HAP-1 (cell line): ENCODE data around the gene DPF1.

Source experiments
- DNase-seq, 2 experiments: peaks; one replicate each; pipeline ENCODE4 v3.0.0-alpha.2; 2016 to 2020; ENCODE audit warnings: low spot score in 2 of 2
- H3K27me3 ChIP-seq: fragments of 250-450 bp; sonication (Bioruptor Pico); 2 replicates; pipeline ENCODE4 v1.5.1; 2020; ENCODE audit warnings: low read depth, mild to moderate bottlenecking, moderate library complexity
- H3K36me3 ChIP-seq: fragments of 250-450 bp; sonication (Bioruptor Pico); replicated peaks from 2 replicates; pipeline ENCODE4 v1.5.1; 2020; ENCODE audit warnings: mild to moderate bottlenecking
- H3K4me1 ChIP-seq: fragments of 250-450 bp; sonication (Bioruptor Pico); 2 replicates; pipeline ENCODE4 v1.5.1; 2020; ENCODE audit warnings: mild to moderate bottlenecking
- H3K4me3 ChIP-seq: fragments of 250-450 bp; sonication (Bioruptor Pico); 2 replicates; pipeline ENCODE4 v1.5.1; 2020; ENCODE audit warnings: mild to moderate bottlenecking, moderate library complexity
- H3K9me3 ChIP-seq: fragments of 250-450 bp; sonication (Bioruptor Pico); 2 replicates; pipeline ENCODE4 v1.5.1; 2020; ENCODE audit warnings: mild to moderate bottlenecking, moderate library complexity
- in situ Hi-C: fragments of 300-500 bp; cut with MboI; formaldehyde crosslinking; loops from 3 replicates; pipeline ENCODE4 v1.14.3; 2020; ENCODE audit warnings: low sequenced_read_pairs, inconsistent platforms, mixed read lengths

DPF1 gene

DNA sequence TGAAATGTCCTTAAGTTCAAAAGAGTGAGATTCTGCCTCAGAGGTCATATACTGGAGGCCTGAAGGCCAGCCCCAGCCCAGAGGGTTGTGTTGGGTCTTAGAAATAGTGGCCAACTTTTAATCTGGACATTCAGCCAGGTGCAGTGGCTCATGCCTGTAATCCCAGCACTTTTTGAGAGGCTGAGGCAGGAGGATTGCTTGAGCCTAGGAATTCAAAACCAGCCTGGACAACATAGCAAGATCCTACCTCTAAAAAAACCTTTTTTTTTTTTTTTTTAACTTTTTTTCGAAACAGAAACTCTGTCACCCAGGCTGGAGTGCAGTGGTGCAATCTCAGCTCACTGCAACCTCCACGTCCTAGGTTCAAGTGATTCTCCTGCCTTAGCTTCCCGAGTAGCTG lies 15.5 kb downstream of the DPF1 start:
- in situ Hi-C loops, result no loop called here
- Histone ChIP-seq H3K4me1 (peaks cover 3% of the 10 kb centered on the region; the same call in 1 of the 2 replicates), H3K9me3 (no peaks in the 10 kb centered on the region), H3K27me3 (no peaks in the 10 kb centered on the region), H3K36me3 (no peaks in the 10 kb centered on the region), H3K4me3 (no peak overlapping the region)
- DNase-seq, result no peak

- in situ Hi-C loops, result no loop called here
- Histone ChIP-seq H3K4me3 (no peak overlapping the region), H3K36me3 (no peaks in the 10 kb centered on the region), H3K9me3 (no peaks in the 10 kb centered on the region), H3K4me1 (peaks cover 3% of the 10 kb centered on the region; the same call in 1 of the 2 replicates), H3K27me3 (no peaks in the 10 kb centered on the region)
- no peak for DNase-seq
Measured at GRCh38 chr19:38207543-38207942, 16.5 kb downstream of the DPF1 start.

- Histone ChIP-seq H3K9me3 (no peaks in the 10 kb centered on the region), H3K27me3 (no peaks in the 10 kb centered on the region), H3K4me1 (peaks cover 3% of the 10 kb centered on the region; the same call in 1 of the 2 replicates), H3K4me3 (no peak overlapping the region), H3K36me3 (no peaks in the 10 kb centered on the region)
- DNase-seq, result no peak
- in situ Hi-C loops, result no loop called here
Measured at GRCh38 chr19:38206928-38207327, 17.1 kb downstream of the DPF1 start.

DNA sequence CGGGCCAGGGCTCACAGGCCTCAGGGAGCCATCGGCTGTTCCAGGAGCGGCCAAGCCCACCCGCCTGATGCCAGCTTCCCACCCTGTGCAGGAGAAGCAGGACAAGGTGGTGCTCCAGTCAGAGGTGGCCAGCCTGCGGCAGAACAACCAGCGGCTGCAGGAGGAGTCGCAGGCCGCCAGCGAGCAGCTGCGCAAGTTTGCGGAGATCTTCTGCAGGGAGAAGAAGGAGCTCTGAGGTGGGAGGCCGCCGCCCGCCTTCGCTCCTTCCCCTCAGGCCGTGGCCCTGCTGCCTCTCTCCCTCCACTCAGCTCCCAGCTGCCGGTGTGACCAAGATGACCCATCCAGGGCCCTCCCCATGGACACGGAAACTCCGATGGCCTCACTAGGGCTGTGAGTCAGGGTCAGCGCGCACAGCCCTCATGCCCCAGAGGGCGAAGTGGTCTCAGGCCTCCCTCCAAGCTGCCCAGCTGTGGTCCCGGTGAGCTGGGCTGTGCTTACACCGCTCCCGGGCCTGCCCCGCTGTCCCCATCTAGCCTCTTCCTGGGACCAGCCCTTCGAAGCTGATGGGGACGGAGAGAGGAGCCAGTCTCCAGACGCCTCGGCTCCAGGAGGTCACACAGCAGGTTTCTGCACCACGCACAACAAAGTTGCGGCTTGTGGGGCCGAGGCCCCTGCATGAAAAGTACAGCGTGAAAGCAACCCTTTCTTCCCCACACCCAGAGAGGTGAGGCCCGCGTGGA lies 17.8 kb downstream of the DPF1 start:
- no peaks in the 10 kb centered on the region for H3K36me3 ChIP-seq
- no peak overlapping the region for H3K4me3 ChIP-seq
- H3K4me1 ChIP-seq, result peaks cover 3% of the 10 kb centered on the region; the same call in 1 of the 2 replicates
- no peak for DNase-seq
- in situ Hi-C loops, result no loop called here
- H3K9me3 ChIP-seq, result no peaks in the 10 kb centered on the region
- no peaks in the 10 kb centered on the region for H3K27me3 ChIP-seq

DNA sequence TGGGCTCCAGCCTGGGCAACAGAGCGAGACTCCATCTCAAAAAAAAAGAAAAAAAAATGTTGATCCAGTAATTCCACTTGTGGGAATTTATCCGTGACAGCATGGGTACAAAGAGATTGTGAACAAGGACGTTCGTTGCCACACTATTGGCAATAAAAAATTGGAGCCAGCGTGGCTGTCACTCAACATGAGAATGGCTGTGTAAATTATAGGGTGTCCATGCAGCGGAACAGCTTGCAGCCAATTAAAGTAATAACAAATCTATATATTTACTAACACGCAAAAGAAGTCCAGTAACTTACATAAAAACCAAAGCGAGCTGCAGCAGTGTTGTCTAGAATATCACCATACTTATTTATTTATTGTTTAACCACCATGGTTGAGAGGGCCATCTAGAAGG lies 19.3 kb downstream of the DPF1 start:
- in situ Hi-C loops, result no loop called here
- H3K36me3 ChIP-seq, result no peaks in the 10 kb centered on the region
- H3K9me3 ChIP-seq, result no peaks in the 10 kb centered on the region
- H3K4me3 ChIP-seq, result no peak overlapping the region
- no peaks in the 10 kb centered on the region for H3K4me1 ChIP-seq
- no peaks in the 10 kb centered on the region for H3K27me3 ChIP-seq
- DNase-seq, result no peak

GRCh38 chr19:38204096-38204495 lies 19.9 kb downstream of the DPF1 start:
- H3K27me3 ChIP-seq, result no peaks in the 10 kb centered on the region
- in situ Hi-C loops, result no loop called here
- H3K4me1 ChIP-seq, result no peaks in the 10 kb centered on the region
- H3K9me3 ChIP-seq, result no peaks in the 10 kb centered on the region
- no peak for DNase-seq
- H3K36me3 ChIP-seq, result no peaks in the 10 kb centered on the region
- no peak overlapping the region for H3K4me3 ChIP-seq

DNA sequence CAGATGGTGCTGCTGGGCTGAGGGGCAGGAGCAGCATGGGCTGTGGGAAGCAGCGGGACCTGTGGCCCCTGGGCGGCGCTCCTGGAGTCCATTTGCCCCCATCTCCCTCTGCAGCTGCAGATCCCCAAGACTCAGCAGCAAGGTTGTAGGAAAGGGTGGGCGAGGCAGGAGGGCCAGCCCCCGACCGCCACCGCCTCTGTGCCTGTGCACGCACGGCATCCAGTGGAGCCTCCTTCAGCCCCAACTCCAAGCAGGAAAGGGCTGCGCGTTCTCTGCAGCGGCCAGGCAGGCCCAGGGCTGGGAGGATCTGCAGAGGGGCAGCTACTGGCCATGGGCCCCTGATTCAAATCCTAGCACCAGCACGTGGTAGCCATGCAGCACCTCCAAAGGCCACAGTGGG lies 20.8 kb downstream of the DPF1 start:
- Histone ChIP-seq H3K36me3 (no peaks in the 10 kb centered on the region), H3K27me3 (no peaks in the 10 kb centered on the region), H3K9me3 (no peaks in the 10 kb centered on the region), H3K4me3 (no peak overlapping the region), H3K4me1 (no peaks in the 10 kb centered on the region)
- in situ Hi-C loops, result no loop called here
- DNase-seq, result no peak

DNA sequence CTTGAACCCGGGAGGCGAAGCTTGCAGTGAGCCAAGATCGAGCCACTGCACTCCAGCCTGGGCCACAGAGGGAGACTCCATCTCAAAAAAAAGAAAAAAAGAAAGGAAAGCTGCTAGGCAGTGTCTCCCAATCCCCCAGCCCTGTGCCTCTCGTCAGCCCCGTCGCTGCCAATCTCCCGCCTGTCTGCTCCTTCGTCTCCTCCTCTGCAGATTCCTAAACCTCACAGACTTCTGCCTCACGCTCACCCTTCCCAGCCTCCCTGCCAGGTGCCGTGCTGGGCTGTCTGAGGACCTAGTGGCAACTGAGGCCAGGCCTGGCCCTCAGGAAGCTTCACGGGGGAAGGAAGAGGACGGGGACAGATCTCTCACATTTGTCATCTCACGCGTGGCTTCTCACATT lies 21.5 kb downstream of the DPF1 start:
- no peak for DNase-seq
- in situ Hi-C loops, result no loop called here
- Histone ChIP-seq H3K36me3 (no peaks in the 10 kb centered on the region), H3K4me1 (no peaks in the 10 kb centered on the region), H3K4me3 (no peak overlapping the region), H3K9me3 (no peaks in the 10 kb centered on the region), H3K27me3 (no peaks in the 10 kb centered on the region)

GRCh38 chr19:38201731-38202130 lies 22.3 kb downstream of the DPF1 start:
- H3K36me3 ChIP-seq, result no peaks in the 10 kb centered on the region
- no peaks in the 10 kb centered on the region for H3K27me3 ChIP-seq
- DNase-seq, result no peak
- in situ Hi-C loops, result no loop called here
- H3K4me3 ChIP-seq, result no peak overlapping the region
- H3K4me1 ChIP-seq, result no peaks in the 10 kb centered on the region
- no peaks in the 10 kb centered on the region for H3K9me3 ChIP-seq

GRCh38 chr19:38199340-38199739 lies 24.7 kb downstream of the DPF1 start:
- H3K4me3 ChIP-seq, result no peak overlapping the region
- no peaks in the 10 kb centered on the region for H3K9me3 ChIP-seq

GRCh38 chr19:38197937-38198704 lies 25.9 kb downstream of the DPF1 start:
- no peak for DNase-seq
- in situ Hi-C loops, result no loop called here
- no peaks in the 10 kb centered on the region for H3K36me3 ChIP-seq
- H3K4me3 ChIP-seq, result no peak overlapping the region
- H3K4me1 ChIP-seq, result no peaks in the 10 kb centered on the region
- H3K9me3 ChIP-seq, result no peaks in the 10 kb centered on the region
- no peaks in the 10 kb centered on the region for H3K27me3 ChIP-seq

More at GRCh38 chr19:38199340-38199739, 24.7 kb downstream of the DPF1 start:
- Histone ChIP-seq H3K4me1 (no peaks in the 10 kb centered on the region), H3K27me3 (no peaks in the 10 kb centered on the region), H3K36me3 (no peaks in the 10 kb centered on the region)
- in situ Hi-C loops, result no loop called here
- no peak for DNase-seq

DNA sequence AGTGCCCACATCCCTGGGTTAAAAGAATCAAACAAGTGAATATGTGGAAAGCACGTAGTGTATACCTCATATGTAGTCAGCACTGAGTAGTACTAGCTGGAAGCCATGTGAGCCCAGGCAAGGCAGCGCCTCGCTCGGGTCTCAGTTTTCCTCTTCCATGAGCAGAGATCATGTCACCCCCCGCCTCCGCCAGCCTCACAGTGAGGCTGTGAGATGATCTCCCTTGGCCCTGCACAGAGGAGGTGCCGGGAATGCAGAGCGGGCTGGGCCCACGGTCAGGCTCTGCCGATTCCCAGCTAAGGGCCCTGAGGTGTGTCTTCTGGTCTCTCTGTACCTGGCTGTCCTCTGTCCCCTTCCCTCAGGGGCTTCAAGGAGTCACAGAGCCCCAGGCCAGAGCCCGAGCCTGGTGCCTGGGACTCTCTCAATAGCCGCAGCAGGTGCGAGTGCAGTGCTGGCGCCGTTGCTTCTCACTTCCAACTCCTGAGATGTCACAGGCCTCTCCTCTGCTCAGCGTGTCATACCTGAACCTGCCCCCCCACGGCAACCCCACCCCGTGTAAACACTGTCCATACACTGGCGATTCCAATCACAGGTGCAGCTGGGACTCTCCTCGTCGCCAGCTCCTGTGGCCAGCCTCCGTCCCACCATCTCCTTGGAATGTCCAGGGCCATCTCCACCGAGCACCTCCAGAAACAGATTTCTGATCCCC lies 26.9 kb downstream of the DPF1 start:
- DNase-seq, result no peak
- Histone ChIP-seq H3K27me3 (no peaks in the 10 kb centered on the region), H3K4me1 (no peaks in the 10 kb centered on the region), H3K4me3 (no peak overlapping the region), H3K9me3 (no peaks in the 10 kb centered on the region), H3K36me3 (no peaks in the 10 kb centered on the region)
- in situ Hi-C loops, result no loop called here

DNA sequence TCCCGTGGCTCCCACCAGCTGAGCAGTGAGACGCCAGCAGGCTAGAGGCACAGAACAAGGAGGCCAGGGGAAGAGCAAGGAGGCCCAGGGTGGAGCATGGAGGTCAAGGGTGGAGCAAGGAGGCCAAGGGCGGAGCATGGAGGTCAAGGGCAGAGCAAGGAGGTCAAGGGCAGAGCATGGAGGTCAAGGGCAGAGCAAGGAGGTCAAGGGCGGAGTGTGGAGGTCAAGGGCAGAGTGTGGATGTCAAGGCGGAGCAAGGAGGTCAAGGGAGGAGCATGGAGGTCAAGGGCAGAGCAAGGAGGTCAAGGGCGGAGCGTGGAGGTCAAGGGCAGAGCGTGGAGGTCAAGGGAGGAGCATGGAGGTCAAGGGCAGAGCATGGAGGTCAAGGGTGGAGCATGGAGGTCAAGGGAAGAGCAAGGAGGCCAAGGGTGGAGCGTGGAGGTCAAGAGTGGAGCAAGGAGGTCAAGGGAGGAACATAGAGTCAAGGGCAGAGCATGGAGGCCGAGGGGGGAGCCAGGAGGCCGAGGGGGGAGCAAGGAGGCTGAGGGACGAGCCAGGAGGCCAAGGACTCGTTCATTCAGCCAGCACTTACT lies 27.7 kb downstream of the DPF1 start:
- no peak overlapping the region for H3K4me3 ChIP-seq
- no peaks in the 10 kb centered on the region for H3K36me3 ChIP-seq
- in situ Hi-C loops, result no loop called here
- H3K9me3 ChIP-seq, result no peaks in the 10 kb centered on the region
- no peaks in the 10 kb centered on the region for H3K4me1 ChIP-seq
- DNase-seq, result no peak
- H3K27me3 ChIP-seq, result no peaks in the 10 kb centered on the region

DNA sequence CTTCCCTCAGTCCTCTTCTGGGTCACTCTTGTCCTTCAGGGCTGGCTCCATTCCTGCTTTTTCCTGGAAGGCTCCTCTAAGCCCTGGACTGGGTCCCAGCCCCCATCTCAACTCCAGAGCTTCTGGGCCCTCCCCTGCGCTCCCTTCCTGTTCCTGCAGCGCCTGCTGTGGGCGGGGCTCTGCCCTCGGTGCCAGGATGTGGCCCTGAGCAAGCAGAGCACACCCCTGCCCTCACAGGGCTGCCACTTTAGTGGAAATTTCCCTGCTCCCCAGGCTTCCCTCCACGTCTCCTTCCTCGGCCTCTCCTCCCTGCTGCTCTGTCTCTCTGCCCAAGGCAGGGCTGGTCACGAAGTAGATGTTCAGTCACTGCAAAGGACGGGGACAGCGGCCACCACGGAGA lies 28.8 kb downstream of the DPF1 start:
- H3K4me1 ChIP-seq, result no peaks in the 10 kb centered on the region
- no peaks in the 10 kb centered on the region for H3K27me3 ChIP-seq
- DNase-seq, result no peak
- H3K4me3 ChIP-seq, result no peak overlapping the region
- H3K9me3 ChIP-seq, result no peaks in the 10 kb centered on the region
- no peaks in the 10 kb centered on the region for H3K36me3 ChIP-seq
- in situ Hi-C loops, result no loop called here
